Limb (tissue), 2 donors: ENCODE data around the gene BEND2.

Experiments
- DNase-seq, 2 donors: peaks; one replicate each; pipeline ENCODE4 v3.0.0-alpha.2; 2016; ENCODE audit errors: extremely low spot score in 2 of 2

Gene BEND2

DNA sequence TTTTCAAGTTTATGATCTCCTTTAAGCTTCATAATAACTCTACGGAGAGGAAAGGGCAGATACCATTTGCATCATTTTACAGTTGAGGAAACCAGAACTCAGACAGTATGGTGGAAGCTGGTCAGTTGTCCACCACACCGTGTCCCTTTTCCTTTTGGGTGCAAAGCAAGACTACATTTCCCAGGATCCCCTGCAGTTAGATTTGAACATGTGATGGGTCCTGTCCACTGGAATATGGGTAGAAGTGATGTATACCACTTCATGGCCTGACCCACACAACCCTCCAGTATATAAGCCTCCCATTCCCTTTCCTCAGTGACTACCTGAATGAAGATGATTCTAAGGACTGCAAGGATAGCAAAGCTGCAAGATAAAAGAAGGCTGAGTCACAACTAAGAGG lies 74.7 kb downstream of the BEND2 start:
- DNase-seq: no peak

DNA sequence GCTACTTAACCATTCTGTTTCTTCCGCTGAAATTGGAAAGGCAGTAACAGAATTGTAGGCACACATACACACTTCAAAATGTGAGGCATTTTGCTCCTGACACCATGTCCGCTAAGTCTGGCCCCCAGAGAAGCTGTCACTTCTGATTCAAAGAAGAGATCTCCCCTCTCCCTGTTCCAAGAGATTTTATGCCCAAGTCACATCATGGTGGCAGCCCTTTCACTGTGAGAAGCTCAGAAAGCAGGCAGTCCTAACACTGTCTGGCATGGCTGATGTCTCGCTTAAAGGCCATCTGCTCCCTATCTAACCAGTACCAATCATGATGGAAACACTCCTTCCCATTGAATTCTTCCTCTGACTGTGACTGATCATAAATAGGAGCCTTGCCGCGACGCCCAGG lies 83.9 kb downstream of the BEND2 start:
- DNase-seq: no peak

DNA sequence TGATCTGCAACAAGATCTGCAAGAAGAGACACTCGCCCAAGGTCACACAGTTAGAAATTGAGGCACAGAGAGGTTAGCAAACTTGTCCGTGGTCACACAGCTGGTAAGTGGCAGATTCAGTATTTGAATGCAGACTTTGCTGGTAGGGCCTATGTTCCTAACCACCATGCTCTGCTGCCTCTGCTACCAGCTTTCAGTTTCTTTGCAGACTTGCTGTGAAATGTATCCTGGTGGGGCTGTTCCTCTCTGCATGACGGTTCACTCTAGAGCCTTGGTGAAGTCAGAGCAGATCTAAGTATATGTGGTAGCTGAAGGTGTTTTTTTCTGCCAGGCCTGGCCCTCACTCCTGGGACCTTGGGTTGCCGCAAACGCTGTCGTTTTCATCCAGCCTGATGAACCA lies 87.1 kb downstream of the BEND2 start:
- DNase-seq: no peak

GRCh38 chrX:18129690-18130089 lies 91.0 kb downstream of the BEND2 start:
- DNase-seq: no peak

GRCh38 chrX:18126971-18127370 lies 93.7 kb downstream of the BEND2 start:
- no peak for DNase-seq

DNA sequence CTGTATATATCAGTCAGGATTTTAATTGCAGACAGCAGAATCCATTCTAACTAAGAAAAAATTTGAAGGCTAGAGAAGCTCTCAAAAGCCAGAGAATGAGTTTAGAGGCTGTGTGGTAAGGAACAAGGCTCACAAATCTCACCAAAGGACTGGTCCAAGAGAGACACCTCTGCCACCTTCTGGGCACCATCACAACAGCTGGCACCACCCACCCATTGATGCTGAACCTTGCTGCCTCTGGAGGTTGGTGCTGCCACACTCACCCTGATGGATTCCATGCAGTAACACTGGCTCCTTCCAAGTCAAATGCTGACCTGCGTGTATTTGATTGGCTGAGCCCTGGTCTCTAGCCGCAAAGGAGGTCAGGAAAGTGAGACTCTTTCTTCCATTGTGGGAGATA lies 100.8 kb downstream of the BEND2 start:
- DNase-seq: no peak
